Measurements from ENCODE around the gene CD248. TPM values are rescaled to one million over a fixed set of nuclear protein-coding genes. Genes with fewer than 3 reads are reported as not detected.
"Not testable (repeated sequence)": the region's sequence is repeated elsewhere in the genome, so short reads cannot be mapped to it uniquely, and the experiment has no call there.

The CD248 gene
- total and polyA plus RNA-seq, 8 donors: 69.8 to 128 (median 92.4) TPM

GRCh38 chr11:66279092-66279734 is 37.6 kb downstream of the CD248 start:
- Histone ChIP-seq H3K4me3 (no peak overlapping the region), H3K36me3 (peaks cover 0 to 37% of the 10 kb centered on the region in 2 donors), H3K9me3 (no peaks in the 10 kb centered on the region), H3K27ac (no peak overlapping the region), H3K27me3 (peaks cover 0 to 14% of the 10 kb centered on the region in 2 donors), H3K4me1 (peaks cover 3 to 31% of the 10 kb centered on the region in 2 donors)
- no peak for ATAC-seq
- intact Hi-C loops (cut with DNase I): no loop called here
- no peak for DNase-seq
- no peak for TF ChIP-seq CTCF (IDR thresholded peaks at IDR 0.05)

DNA sequence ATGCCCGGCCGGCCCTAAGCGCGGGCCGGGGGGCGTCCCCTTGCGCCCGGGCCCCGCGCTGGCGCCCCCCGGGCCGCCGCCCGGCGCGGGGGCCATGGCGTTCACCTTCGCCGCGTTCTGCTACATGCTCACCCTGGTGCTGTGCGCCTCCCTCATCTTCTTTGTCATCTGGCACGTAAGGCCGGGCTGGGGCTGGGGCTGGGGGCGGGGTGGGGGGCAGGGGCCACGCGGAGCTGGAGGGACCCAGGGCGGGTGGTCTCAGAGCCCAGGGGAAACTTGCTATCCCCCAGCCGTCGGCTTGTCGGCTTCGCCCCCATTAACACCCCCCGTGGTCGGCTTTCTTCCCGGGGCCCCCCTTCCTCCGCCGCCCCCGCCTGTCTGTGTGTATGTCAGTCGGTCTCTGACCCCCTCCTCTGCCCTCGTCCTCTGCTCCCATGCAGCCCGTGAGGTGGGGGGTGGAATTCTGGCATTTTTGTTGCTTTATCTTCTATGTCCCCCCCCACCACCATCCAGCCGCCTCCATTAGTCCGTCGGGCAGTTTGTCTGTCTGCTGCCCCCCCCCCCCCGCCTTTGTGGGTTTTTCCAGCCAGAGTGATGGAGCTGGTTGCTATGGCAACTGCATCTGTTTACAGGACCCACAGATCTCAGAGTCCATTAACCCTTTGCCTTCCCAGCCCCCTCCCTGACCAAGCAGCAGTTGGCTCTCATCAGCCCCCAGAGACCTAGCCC is 38.3 kb downstream of the CD248 start:
- TF ChIP-seq CTCF (IDR thresholded peaks at IDR 0.05): no peak
- intact Hi-C loops (cut with DNase I): no loop called here
- H3K27me3 ChIP-seq: peaks cover 0 to 14% of the 10 kb centered on the region in 2 donors
- ATAC-seq (no peak), DNase-seq (no peak)
- no peak overlapping the region for H3K4me3 ChIP-seq
- peaks cover 0 to 37% of the 10 kb centered on the region in 2 donors for H3K36me3 ChIP-seq
- H3K27ac ChIP-seq: no peak overlapping the region
- H3K9me3 ChIP-seq: no peaks in the 10 kb centered on the region
- peaks cover 3 to 31% of the 10 kb centered on the region in 2 donors for H3K4me1 ChIP-seq

GRCh38 chr11:66277471-66278362 is 39.1 kb downstream of the CD248 start, which contains the start of gene CNIH2:
Gene CNIH2 (plus strand): TSS chr11:66278175. CDS start chr11:66278457, 282 bp downstream.
- H3K36me3 ChIP-seq: peaks cover 0 to 44% of the 10 kb centered on the region in 2 donors
- TF ChIP-seq CTCF (IDR thresholded peaks at IDR 0.05): no peak
- intact Hi-C loops (cut with DNase I): no loop called here
- ATAC-seq (peak; percentile 55), DNase-seq (peak in 2 of 4 donors; percentile 42 to 86)
- H3K9me3 ChIP-seq: no peaks in the 10 kb centered on the region
- peaks cover 0 to 14% of the 10 kb centered on the region in 2 donors for H3K27me3 ChIP-seq
- no peak within 1 kb of the TSS for H3K27ac ChIP-seq
- H3K4me3 ChIP-seq: peak within 1 kb of the TSS in 1 of 2 donors; percentile 21
- peaks cover 3 to 27% of the 10 kb centered on the region in 2 donors for H3K4me1 ChIP-seq

GRCh38 chr11:66277064-66277463 is 39.8 kb downstream of the CD248 start:
- Histone ChIP-seq H3K4me1 (peaks cover 3 to 21% of the 10 kb centered on the region in 2 donors), H3K27me3 (peaks cover 0 to 14% of the 10 kb centered on the region in 2 donors), H3K36me3 (peaks cover 0 to 51% of the 10 kb centered on the region in 2 donors)
- H3K27ac ChIP-seq; H3K9me3 ChIP-seq; intact Hi-C loops (cut with DNase I); H3K4me3 ChIP-seq; ATAC-seq; DNase-seq: not testable (repeated sequence)

DNA sequence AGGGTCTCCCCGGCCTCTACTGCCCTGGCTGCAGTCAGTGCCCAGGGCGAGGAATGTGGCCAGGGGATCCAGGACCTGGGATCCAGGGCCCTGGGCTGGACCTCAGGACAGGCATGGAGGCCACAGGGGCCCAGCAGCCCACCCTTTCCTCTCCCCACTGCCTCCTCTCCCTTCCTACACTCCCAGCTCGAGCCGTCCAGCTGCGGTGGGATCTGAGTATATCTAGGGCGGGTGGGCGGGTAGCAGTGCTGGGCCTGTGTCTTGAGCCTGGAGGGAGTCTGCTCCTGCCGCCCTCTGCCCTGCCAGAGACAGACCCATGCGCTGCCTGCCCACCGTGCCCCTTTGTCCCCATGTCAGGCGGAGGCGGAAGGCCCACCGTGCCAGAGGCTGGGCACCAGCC is 40.2 kb downstream of the CD248 start:
- DNase-seq; intact Hi-C loops (cut with DNase I); H3K9me3 ChIP-seq; ATAC-seq; H3K4me3 ChIP-seq; H3K27ac ChIP-seq: not testable (repeated sequence)
- Histone ChIP-seq H3K36me3 (peaks cover 0 to 55% of the 10 kb centered on the region in 2 donors), H3K27me3 (peaks cover 0 to 14% of the 10 kb centered on the region in 2 donors), H3K4me1 (peaks cover 3 to 17% of the 10 kb centered on the region in 2 donors)

All from left lung (tissue), 10 donors.